RWPE2 (cell line): ENCODE measurements around the gene PCBP1.
"Not testable (repeated sequence)": the region's sequence is repeated elsewhere in the genome, so short reads cannot be mapped to it uniquely, and the experiment has no call there.

Source experiments
- ATAC-seq: fragments of 200-7000 bp; cut with Tn5 transposase; 3 replicates; pipeline ENCODE4 v1.9.1; 2021; ENCODE audit warnings: low read depth
- DNase-seq: peaks from one replicate; pipeline ENCODE4 v3.0.0-alpha.2; 2020; ENCODE audit warnings: low spot score
- H3K27ac ChIP-seq: fragments of 450-650 bp; 2 replicates; pipeline ENCODE4 v1.5.1; 2017; ENCODE audit warnings: mild to moderate bottlenecking; ENCODE audit not compliant: poor library complexity, severe bottlenecking
- H3K27me3 ChIP-seq: fragments of 250-450 bp; sonication (Bioruptor Pico); 2 replicates; pipeline ENCODE4 v1.5.1; 2021; ENCODE audit warnings: mild to moderate bottlenecking, moderate library complexity; ENCODE audit not compliant: insufficient read depth, poor library complexity, severe bottlenecking
- H3K36me3 ChIP-seq: fragments of 250-450 bp; sonication (Bioruptor Pico); 2 replicates; pipeline ENCODE4 v1.5.1; 2020; ENCODE audit warnings: low read depth, mild to moderate bottlenecking, moderate library complexity
- H3K4me1 ChIP-seq: fragments of 250-450 bp; sonication (Bioruptor Pico); 2 replicates; pipeline ENCODE4 v1.5.1; 2021; ENCODE audit warnings: mild to moderate bottlenecking, moderate library complexity; ENCODE audit not compliant: insufficient read depth, poor library complexity, severe bottlenecking
- H3K4me3 ChIP-seq: fragments of 250-450 bp; sonication (Bioruptor Pico); 2 replicates; pipeline ENCODE4 v1.5.1; 2021; ENCODE audit warnings: mild to moderate bottlenecking, moderate library complexity; ENCODE audit not compliant: severe bottlenecking
- H3K9me3 ChIP-seq: fragments of 250-450 bp; sonication (Bioruptor Pico); 2 replicates; pipeline ENCODE4 v1.5.1; 2021; ENCODE audit warnings: mild to moderate bottlenecking, moderate library complexity; ENCODE audit not compliant: severe bottlenecking
- CTCF ChIP-seq: fragments of 450-650 bp; IDR thresholded peaks from one replicate; pipeline ENCODE4 v1.5.1; 2017; ENCODE audit warnings: mild to moderate bottlenecking, moderate library complexity; ENCODE audit not compliant: poor library complexity, severe bottlenecking

The PCBP1 gene

GRCh38 chr2:70095720-70096670, 8.7 kb downstream of the PCBP1 start:
- Histone ChIP-seq H3K27me3 (no peaks in the 10 kb centered on the region), H3K4me3 (no peak overlapping the region), H3K9me3 (no peaks in the 10 kb centered on the region), H3K4me1 (peaks cover 10% of the 10 kb centered on the region), H3K36me3 (no peaks in the 10 kb centered on the region), H3K27ac (peak overlapping the region; percentile 28)
- DNase-seq (no peak), ATAC-seq (no peak)
- TF ChIP-seq CTCF = no peak

GRCh38 chr2:70098032-70098431, 10.8 kb downstream of the PCBP1 start:
- TF ChIP-seq CTCF = no peak
- no peak for DNase-seq
- H3K36me3 ChIP-seq = no peaks in the 10 kb centered on the region
- ATAC-seq = no peak
- H3K27me3 ChIP-seq = no peaks in the 10 kb centered on the region
- peaks cover 10% of the 10 kb centered on the region for H3K4me1 ChIP-seq
- H3K9me3 ChIP-seq = no peaks in the 10 kb centered on the region
- H3K27ac ChIP-seq = no peak overlapping the region
- no peak overlapping the region for H3K4me3 ChIP-seq

- DNase-seq = no peak
- H3K36me3 ChIP-seq = no peaks in the 10 kb centered on the region
- no peak overlapping the region for H3K27ac ChIP-seq
- H3K4me3 ChIP-seq = no peak overlapping the region
- no peak for ATAC-seq
- no peak for TF ChIP-seq CTCF
- peaks cover 10% of the 10 kb centered on the region for H3K4me1 ChIP-seq
- no peaks in the 10 kb centered on the region for H3K27me3 ChIP-seq
- H3K9me3 ChIP-seq = no peaks in the 10 kb centered on the region
Observed at GRCh38 chr2:70099270-70099669, 12.0 kb downstream of the PCBP1 start.

GRCh38 chr2:70101174-70101573, 13.9 kb downstream of the PCBP1 start:
- no peak for ATAC-seq

GRCh38 chr2:70101686-70102085, 14.4 kb downstream of the PCBP1 start:
- not testable (repeated sequence) for H3K4me1 ChIP-seq, H3K9me3 ChIP-seq, H3K36me3 ChIP-seq, H3K27me3 ChIP-seq, DNase-seq, H3K27ac ChIP-seq, ATAC-seq, H3K4me3 ChIP-seq

More at GRCh38 chr2:70101174-70101573, 13.9 kb downstream of the PCBP1 start:
- Histone ChIP-seq H3K4me1 (peaks cover 2% of the 10 kb centered on the region), H3K36me3 (no peaks in the 10 kb centered on the region), H3K27ac (no peak overlapping the region), H3K9me3 (no peaks in the 10 kb centered on the region), H3K27me3 (no peaks in the 10 kb centered on the region), H3K4me3 (no peak overlapping the region)
- no peak for TF ChIP-seq CTCF
- no peak for DNase-seq

- H3K4me3 ChIP-seq, H3K27me3 ChIP-seq, ATAC-seq, DNase-seq, H3K9me3 ChIP-seq, H3K27ac ChIP-seq, H3K36me3 ChIP-seq, H3K4me1 ChIP-seq: not testable (repeated sequence)
Observed at GRCh38 chr2:70102323-70102905, 15.1 kb downstream of the PCBP1 start.
